ENCODE measurements around the gene MAG. TPM values are rescaled to one million over a fixed set of nuclear protein-coding genes. Genes with fewer than 3 reads are reported as not detected.

The MAG gene
- total RNA-seq, 1 donor, result not detected

DNA sequence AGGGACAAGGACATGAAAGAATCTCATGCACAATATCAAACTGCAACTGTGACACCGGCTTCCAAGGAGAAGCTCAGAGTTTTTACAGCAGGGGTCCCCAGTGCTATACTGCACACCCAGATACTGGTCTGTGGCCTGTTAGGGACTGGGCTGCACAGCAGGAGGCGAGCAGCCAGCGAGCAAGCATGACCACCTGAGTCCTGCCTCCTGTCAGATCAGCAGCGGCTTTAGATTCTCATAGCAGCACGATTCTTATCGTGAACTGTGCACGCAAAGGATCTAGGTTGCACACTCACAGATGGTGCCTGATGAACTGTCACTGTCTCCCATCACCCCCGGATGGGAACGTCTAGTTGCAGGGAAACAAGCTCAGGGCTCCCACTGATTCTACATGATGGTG, 23.9 kb downstream of the MAG start:
- H3K4me3 ChIP-seq (ENCODE audit: insufficient read depth, low read length), result no peak overlapping the region
- H3K79me2 ChIP-seq (ENCODE audit: insufficient read depth, low read length), result no peaks in the 10 kb centered on the region
- DNase-seq (ENCODE audit: insufficient read length, low spot score, missing footprints), result no peak
- no peak overlapping the region for H3K27ac ChIP-seq (ENCODE audit: low read depth, low read length)
- H3K36me3 ChIP-seq (ENCODE audit: insufficient read depth, low read length), result no peaks in the 10 kb centered on the region
- H3K4me2 ChIP-seq (ENCODE audit: insufficient read depth, low read length), result no peak overlapping the region
- TF ChIP-seq, protein P1, sequence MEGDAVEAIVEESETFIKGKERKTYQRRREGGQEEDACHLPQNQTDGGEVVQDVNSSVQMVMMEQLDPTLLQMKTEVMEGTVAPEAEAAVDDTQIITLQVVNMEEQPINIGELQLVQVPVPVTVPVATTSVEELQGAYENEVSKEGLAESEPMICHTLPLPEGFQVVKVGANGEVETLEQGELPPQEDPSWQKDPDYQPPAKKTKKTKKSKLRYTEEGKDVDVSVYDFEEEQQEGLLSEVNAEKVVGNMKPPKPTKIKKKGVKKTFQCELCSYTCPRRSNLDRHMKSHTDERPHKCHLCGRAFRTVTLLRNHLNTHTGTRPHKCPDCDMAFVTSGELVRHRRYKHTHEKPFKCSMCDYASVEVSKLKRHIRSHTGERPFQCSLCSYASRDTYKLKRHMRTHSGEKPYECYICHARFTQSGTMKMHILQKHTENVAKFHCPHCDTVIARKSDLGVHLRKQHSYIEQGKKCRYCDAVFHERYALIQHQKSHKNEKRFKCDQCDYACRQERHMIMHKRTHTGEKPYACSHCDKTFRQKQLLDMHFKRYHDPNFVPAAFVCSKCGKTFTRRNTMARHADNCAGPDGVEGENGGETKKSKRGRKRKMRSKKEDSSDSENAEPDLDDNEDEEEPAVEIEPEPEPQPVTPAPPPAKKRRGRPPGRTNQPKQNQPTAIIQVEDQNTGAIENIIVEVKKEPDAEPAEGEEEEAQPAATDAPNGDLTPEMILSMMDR (IDR thresholded peaks at IDR 0.05; ENCODE audit: extremely low read depth, low read depth, low read length), result no peak
- no peaks in the 10 kb centered on the region for H3K27me3 ChIP-seq (ENCODE audit: insufficient read depth, low read length)
- H3K4me1 ChIP-seq (ENCODE audit: insufficient read depth, low read length), result peaks cover 11% of the 10 kb centered on the region
- no peaks in the 10 kb centered on the region for H4K20me1 ChIP-seq (ENCODE audit: insufficient read depth, low read length)
- no peaks in the 10 kb centered on the region for H3K9me3 ChIP-seq (ENCODE audit: low read depth, low read length)
- no peak overlapping the region for H2AFZ ChIP-seq (ENCODE audit: low read length)

DNA sequence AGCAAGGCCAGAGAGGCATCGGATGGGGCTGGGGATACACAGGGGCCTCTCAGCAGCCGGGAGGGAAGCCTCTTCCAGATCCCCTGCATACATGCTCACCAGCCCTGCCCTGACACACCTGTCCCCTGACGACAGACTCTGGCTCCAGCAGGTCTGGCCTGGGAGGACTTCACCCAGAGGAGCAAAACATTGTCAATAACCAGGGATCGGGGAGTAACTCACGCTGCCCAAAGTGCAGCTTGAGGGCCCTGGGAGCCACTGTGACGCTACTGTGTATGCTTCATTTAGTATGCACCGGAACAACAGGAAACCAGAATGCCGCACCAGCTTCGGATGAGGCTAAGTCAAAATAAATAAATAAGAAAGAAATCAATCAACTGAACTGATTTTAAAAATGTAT, 24.6 kb downstream of the MAG start:
- H3K9me3 ChIP-seq (ENCODE audit: low read depth, low read length), result no peaks in the 10 kb centered on the region
- H4K20me1 ChIP-seq (ENCODE audit: insufficient read depth, low read length), result no peaks in the 10 kb centered on the region
- no peaks in the 10 kb centered on the region for H3K36me3 ChIP-seq (ENCODE audit: insufficient read depth, low read length)
- peaks cover 11% of the 10 kb centered on the region for H3K4me1 ChIP-seq (ENCODE audit: insufficient read depth, low read length)
- no peaks in the 10 kb centered on the region for H3K27me3 ChIP-seq (ENCODE audit: insufficient read depth, low read length)
- no peak overlapping the region for H2AFZ ChIP-seq (ENCODE audit: low read length)
- no peak overlapping the region for H3K27ac ChIP-seq (ENCODE audit: low read depth, low read length)
- H3K79me2 ChIP-seq (ENCODE audit: insufficient read depth, low read length), result no peaks in the 10 kb centered on the region
- H3K4me3 ChIP-seq (ENCODE audit: insufficient read depth, low read length), result no peak overlapping the region
- H3K4me2 ChIP-seq (ENCODE audit: insufficient read depth, low read length), result no peak overlapping the region
- DNase-seq (ENCODE audit: insufficient read length, low spot score, missing footprints), result peak; percentile 62
- TF ChIP-seq, protein P1 (IDR thresholded peaks at IDR 0.05; ENCODE audit: extremely low read depth, low read depth, low read length), result no peak

GRCh38 chr19:35317464-35318043, 25.6 kb downstream of the MAG start:
- TF ChIP-seq, protein P1 (IDR thresholded peaks at IDR 0.05; ENCODE audit: extremely low read depth, low read depth, low read length), result no peak
- Histone ChIP-seq H3K9me3 (ENCODE audit: low read depth, low read length) (no peaks in the 10 kb centered on the region), H3K4me1 (ENCODE audit: insufficient read depth, low read length) (peaks cover 11% of the 10 kb centered on the region), H3K36me3 (ENCODE audit: insufficient read depth, low read length) (no peaks in the 10 kb centered on the region), H3K27ac (ENCODE audit: low read depth, low read length) (no peak overlapping the region), H3K79me2 (ENCODE audit: insufficient read depth, low read length) (no peaks in the 10 kb centered on the region), H4K20me1 (ENCODE audit: insufficient read depth, low read length) (no peaks in the 10 kb centered on the region), H2AFZ (ENCODE audit: low read length) (peak overlapping the region; percentile 9), H3K27me3 (ENCODE audit: insufficient read depth, low read length) (no peaks in the 10 kb centered on the region), H3K4me3 (ENCODE audit: insufficient read depth, low read length) (no peak overlapping the region), H3K4me2 (ENCODE audit: insufficient read depth, low read length) (no peak overlapping the region)
- DNase-seq (ENCODE audit: insufficient read length, low spot score, missing footprints), result peak; percentile 38

- Histone ChIP-seq H2AFZ (ENCODE audit: low read length) (peak overlapping the region; percentile 73), H3K4me2 (ENCODE audit: insufficient read depth, low read length) (peak overlapping the region; percentile 19), H3K4me3 (ENCODE audit: insufficient read depth, low read length) (no peak overlapping the region), H3K27me3 (ENCODE audit: insufficient read depth, low read length) (no peaks in the 10 kb centered on the region), H3K9me3 (ENCODE audit: low read depth, low read length) (no peaks in the 10 kb centered on the region), H3K27ac (ENCODE audit: low read depth, low read length) (peak overlapping the region; percentile 66), H3K79me2 (ENCODE audit: insufficient read depth, low read length) (no peaks in the 10 kb centered on the region), H3K36me3 (ENCODE audit: insufficient read depth, low read length) (no peaks in the 10 kb centered on the region), H3K4me1 (ENCODE audit: insufficient read depth, low read length) (peaks cover 11% of the 10 kb centered on the region), H4K20me1 (ENCODE audit: insufficient read depth, low read length) (no peaks in the 10 kb centered on the region)
- DNase-seq (ENCODE audit: insufficient read length, low spot score, missing footprints), result peak; percentile 96
- TF ChIP-seq, protein P1 (IDR thresholded peaks at IDR 0.05; ENCODE audit: extremely low read depth, low read depth, low read length), result no peak
Measured at GRCh38 chr19:35318679-35319448, 26.9 kb downstream of the MAG start.

Data from osteoblast (primary cell).